UCSD-AML1 (cell line): ENCODE data around the gene LTBP1.

Experiments used
- DNase-seq: peaks from one replicate; lab custom pipeline; 2025; ENCODE audit not compliant: unreplicated experiment; lab: John Stamatoyannopoulos, UW

The LTBP1 gene

GRCh38 chr2:33326100-33326499, 379.3 kb downstream of the LTBP1 start:
- DNase-seq: no peak

GRCh38 chr2:33333433-33333832, 386.7 kb downstream of the LTBP1 start:
- DNase-seq: no peak

- no peak for DNase-seq
Observed at GRCh38 chr2:33334083-33334482, 387.3 kb downstream of the LTBP1 start.

GRCh38 chr2:33335516-33335915, 388.8 kb downstream of the LTBP1 start:
- DNase-seq: no peak

- DNase-seq: peak; percentile 37
Observed at GRCh38 chr2:33336036-33336625, 389.4 kb downstream of the LTBP1 start.

- DNase-seq: no peak
Observed at GRCh38 chr2:33337385-33337960, 390.7 kb downstream of the LTBP1 start.

- no peak for DNase-seq
Observed at GRCh38 chr2:33337981-33338380, 391.2 kb downstream of the LTBP1 start.

GRCh38 chr2:33339269-33339668, 392.5 kb downstream of the LTBP1 start:
- no peak for DNase-seq

- no peak for DNase-seq
Observed at GRCh38 chr2:33340280-33340679, 393.5 kb downstream of the LTBP1 start.

GRCh38 chr2:33342171-33342570, 395.4 kb downstream of the LTBP1 start:
- DNase-seq: no peak

GRCh38 chr2:33342705-33343104, 396.0 kb downstream of the LTBP1 start:
- no peak for DNase-seq

- DNase-seq: no peak
Observed at GRCh38 chr2:33343387-33343895, 396.7 kb downstream of the LTBP1 start.

GRCh38 chr2:33344230-33344629, 397.5 kb downstream of the LTBP1 start:
- DNase-seq: no peak

- no peak for DNase-seq
Observed at GRCh38 chr2:33347856-33348255, 401.1 kb downstream of the LTBP1 start.

- no peak for DNase-seq
Observed at GRCh38 chr2:33350632-33351031, 403.9 kb downstream of the LTBP1 start.

GRCh38 chr2:33351781-33352180, 405.0 kb downstream of the LTBP1 start:
- no peak for DNase-seq

- no peak for DNase-seq
Observed at GRCh38 chr2:33354981-33355380, 408.2 kb downstream of the LTBP1 start.

GRCh38 chr2:33358878-33359277, 412.1 kb downstream of the LTBP1 start:
- no peak for DNase-seq

- no peak for DNase-seq
Observed at GRCh38 chr2:33363325-33364298, 416.9 kb downstream of the LTBP1 start.

- DNase-seq: no peak
Observed at GRCh38 chr2:33365264-33365970, 418.7 kb downstream of the LTBP1 start.

- DNase-seq: no peak
Observed at GRCh38 chr2:33366473-33366872, 419.7 kb downstream of the LTBP1 start.
